Lung (tissue), 12 donors: ENCODE results near the gene RBFOX2. TPM values are rescaled to one million over a fixed set of nuclear protein-coding genes. Genes with fewer than 3 reads are reported as not detected.

Experiments
- ATAC-seq: fragments of 200-7000 bp; cut with Tn5 transposase; one replicate; pipeline ENCODE4 v1.9.1; 2020; ENCODE audit warnings: moderate number of reproducible peaks; ENCODE audit not compliant: insufficient read depth, low FRiP score
- DNase-seq, 3 donors: peaks; one replicate each; pipeline ENCODE4 v3.0.0-alpha.2; 2013 to 2017
- H3K27ac ChIP-seq, 2 donors: one replicate each; pipeline ENCODE4 v1.5.1; 2013; ENCODE audit warnings: mild to moderate bottlenecking in 2 of 2, moderate library complexity in 2 of 2, control low read depth in 1 of 2, inconsistent platforms in 1 of 2, low read depth in 1 of 2, low read length in 1 of 2
- H3K27me3 ChIP-seq, 3 donors: one replicate each; pipeline ENCODE4 v1.5.1; 2013; ENCODE audit warnings: low read length in 2 of 3; ENCODE audit not compliant: control insufficient read depth in 3 of 3, insufficient read depth in 3 of 3
- H3K36me3 ChIP-seq, 4 donors: one replicate each; pipeline ENCODE4 v1.5.1; 2013; ENCODE audit warnings: low read length in 4 of 4, mild to moderate bottlenecking in 1 of 4, moderate library complexity in 1 of 4; ENCODE audit not compliant: control insufficient read depth in 4 of 4, insufficient read depth in 4 of 4
- H3K4me1 ChIP-seq, 5 donors: one replicate each; pipeline ENCODE4 v1.5.1; 2013; ENCODE audit warnings: low read length in 5 of 5, mild to moderate bottlenecking in 2 of 5, moderate library complexity in 1 of 5; ENCODE audit not compliant: control insufficient read depth in 5 of 5, insufficient read depth in 5 of 5
- H3K4me3 ChIP-seq: one replicate; pipeline ENCODE4 v1.5.1; 2013; ENCODE audit warnings: mild to moderate bottlenecking, control low read depth, moderate library complexity
- H3K9ac ChIP-seq, 2 donors: one replicate each; pipeline ENCODE4 v1.5.1; 2013; ENCODE audit warnings: low read length in 2 of 2, control low read depth in 1 of 2; ENCODE audit not compliant: insufficient read depth in 1 of 2
- H3K9me3 ChIP-seq, 4 donors: one replicate each; pipeline ENCODE4 v1.5.1; 2013; ENCODE audit warnings: low read length in 3 of 4, mild to moderate bottlenecking in 1 of 4, moderate library complexity in 1 of 4; ENCODE audit not compliant: control insufficient read depth in 4 of 4, insufficient read depth in 3 of 4
- WGBS, 2 donors: extraction: QIAGEN DNeasy Blood & Tissue Kit; methylation state at CpG; one replicate each; pipeline ENCODE4 v1.1.7; 2013; 5-methylcytosine and 5-hydroxymethylcytosine counted together
- polyA plus RNA-seq, 2 donors: library from polyadenylated mRNA; stranded (reverse); fragments of 200-250 nt; gene quantifications; one replicate each; pipeline ENCODE4 v1.2.1, GENCODE V29; 2013
- total RNA-seq, 2 donors: library from RNA; depleted of rRNA in 1 of 2; stranded (reverse); fragments of >200 nt in 1 of 2; gene quantifications; one replicate each; pipeline ENCODE4 v1.2.1, GENCODE V29; 2014 to 2021
- TF ChIP-seq, protein P1 (sequence below): IDR thresholded peaks from 2 replicates; pipeline ENCODE4 v1.5.1; 2012; ENCODE audit warnings: mild to moderate bottlenecking; ENCODE audit errors: control extremely low read depth, extremely low read depth
- donor health status: control.
- donor health status: control.
- donor health status: Bipolar disorder and iron deficiency.
- donor health status: healthy.
- donor health status: DM: yes; HTN: yes; CAD: no.

Gene RBFOX2
- total and polyA plus RNA-seq, 4 donors: 16.5 to 195 (median 43.3) TPM

DNA sequence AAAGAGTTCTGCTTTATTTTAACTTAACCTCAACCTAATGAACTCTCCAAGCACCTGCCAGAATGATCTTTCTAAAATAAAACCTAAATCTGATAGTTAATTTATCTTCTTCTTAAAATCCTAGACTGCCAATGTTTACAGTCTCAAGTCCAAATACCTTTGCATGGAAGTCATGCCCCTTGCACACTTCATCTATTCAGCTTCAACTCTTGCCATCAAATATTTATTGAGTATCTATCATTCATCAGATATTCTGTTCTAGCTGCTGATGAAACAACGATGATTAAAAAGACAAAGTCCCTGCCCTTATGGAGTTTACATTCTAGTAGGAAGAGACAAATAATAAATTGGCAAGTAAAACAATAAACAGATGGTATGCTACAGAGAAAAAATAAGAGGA lies 209.2 kb downstream of the RBFOX2 start:
- TF ChIP-seq, protein P1, sequence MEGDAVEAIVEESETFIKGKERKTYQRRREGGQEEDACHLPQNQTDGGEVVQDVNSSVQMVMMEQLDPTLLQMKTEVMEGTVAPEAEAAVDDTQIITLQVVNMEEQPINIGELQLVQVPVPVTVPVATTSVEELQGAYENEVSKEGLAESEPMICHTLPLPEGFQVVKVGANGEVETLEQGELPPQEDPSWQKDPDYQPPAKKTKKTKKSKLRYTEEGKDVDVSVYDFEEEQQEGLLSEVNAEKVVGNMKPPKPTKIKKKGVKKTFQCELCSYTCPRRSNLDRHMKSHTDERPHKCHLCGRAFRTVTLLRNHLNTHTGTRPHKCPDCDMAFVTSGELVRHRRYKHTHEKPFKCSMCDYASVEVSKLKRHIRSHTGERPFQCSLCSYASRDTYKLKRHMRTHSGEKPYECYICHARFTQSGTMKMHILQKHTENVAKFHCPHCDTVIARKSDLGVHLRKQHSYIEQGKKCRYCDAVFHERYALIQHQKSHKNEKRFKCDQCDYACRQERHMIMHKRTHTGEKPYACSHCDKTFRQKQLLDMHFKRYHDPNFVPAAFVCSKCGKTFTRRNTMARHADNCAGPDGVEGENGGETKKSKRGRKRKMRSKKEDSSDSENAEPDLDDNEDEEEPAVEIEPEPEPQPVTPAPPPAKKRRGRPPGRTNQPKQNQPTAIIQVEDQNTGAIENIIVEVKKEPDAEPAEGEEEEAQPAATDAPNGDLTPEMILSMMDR: no peak
- H3K9ac ChIP-seq: no peak overlapping the region
- no peak for DNase-seq
- no peak overlapping the region for H3K4me3 ChIP-seq
- H3K27ac ChIP-seq: no peak overlapping the region
- peaks cover 0 to 12% (median 0%) of the 10 kb centered on the region in 5 donors for H3K4me1 ChIP-seq
- ATAC-seq: no peak
- peaks cover 0 to 7% (median 3%) of the 10 kb centered on the region in 4 donors for H3K36me3 ChIP-seq
- H3K27me3 ChIP-seq: no peaks in the 10 kb centered on the region
- H3K9me3 ChIP-seq: no peaks in the 10 kb centered on the region
- 77% methylated on average over 1 of the region's 1 CpG for WGBS, 2 donors

DNA sequence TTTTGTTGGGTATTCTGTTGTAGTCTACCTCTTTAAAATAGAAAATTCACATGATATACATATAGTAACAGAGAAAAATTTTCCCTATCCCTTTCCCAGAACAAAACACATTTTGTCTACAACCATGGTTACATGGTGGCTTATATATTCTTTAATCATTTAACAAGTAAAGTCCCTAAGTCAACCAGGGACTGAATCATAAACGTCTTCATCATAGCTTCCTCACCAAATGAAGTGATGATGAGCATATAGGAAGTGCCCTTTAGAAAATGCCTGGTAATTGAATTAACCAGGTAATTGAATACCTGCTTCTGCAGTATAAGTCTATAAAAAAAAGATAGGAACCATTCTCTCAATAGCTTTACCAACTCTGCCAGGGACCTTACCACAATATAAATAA lies 209.7 kb downstream of the RBFOX2 start:
- DNase-seq: no peak
- no peak for ATAC-seq
- Histone ChIP-seq H3K27ac (no peak overlapping the region), H3K36me3 (peaks cover 0 to 3% (median under 1%) of the 10 kb centered on the region in 4 donors), H3K9me3 (no peaks in the 10 kb centered on the region), H3K4me3 (no peak overlapping the region), H3K4me1 (peaks cover 0 to 9% (median 0%) of the 10 kb centered on the region in 5 donors), H3K27me3 (no peaks in the 10 kb centered on the region), H3K9ac (no peak overlapping the region)
- TF ChIP-seq, protein P1: no peak
- 70 to 76% methylated on average over 1 of the region's 1 CpG for WGBS, 2 donors

DNA sequence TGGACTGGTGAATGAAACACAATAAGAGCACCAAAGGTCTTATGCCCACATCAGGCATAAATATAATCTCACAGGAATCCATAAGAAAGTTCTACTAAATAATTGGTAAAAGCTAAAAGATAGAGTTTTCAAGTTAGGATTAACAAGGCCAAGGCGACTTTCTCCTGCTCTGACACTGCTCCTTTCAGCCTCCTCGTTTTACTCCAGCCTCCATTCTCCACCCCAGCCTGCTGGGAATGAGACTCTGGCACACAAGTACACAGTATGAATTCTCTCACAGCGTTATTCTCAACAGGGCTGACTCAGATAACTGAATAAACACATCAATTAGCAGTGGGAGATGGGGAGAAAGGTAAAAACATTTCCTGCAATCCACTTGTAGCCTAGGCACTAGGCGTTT lies 216.0 kb downstream of the RBFOX2 start:
- Histone ChIP-seq H3K27me3 (no peaks in the 10 kb centered on the region), H3K9ac (no peak overlapping the region), H3K27ac (no peak overlapping the region), H3K36me3 (peaks cover 2 to 17% (median 7%) of the 10 kb centered on the region in 4 donors), H3K9me3 (no peaks in the 10 kb centered on the region), H3K4me3 (no peak overlapping the region), H3K4me1 (peaks cover 0 to 7% (median 0%) of the 10 kb centered on the region in 5 donors)
- 71 to 81% methylated on average over 4 of the region's 4 CpGs for WGBS, 2 donors
- TF ChIP-seq, protein P1: no peak
- no peak for DNase-seq
- ATAC-seq: no peak

DNA sequence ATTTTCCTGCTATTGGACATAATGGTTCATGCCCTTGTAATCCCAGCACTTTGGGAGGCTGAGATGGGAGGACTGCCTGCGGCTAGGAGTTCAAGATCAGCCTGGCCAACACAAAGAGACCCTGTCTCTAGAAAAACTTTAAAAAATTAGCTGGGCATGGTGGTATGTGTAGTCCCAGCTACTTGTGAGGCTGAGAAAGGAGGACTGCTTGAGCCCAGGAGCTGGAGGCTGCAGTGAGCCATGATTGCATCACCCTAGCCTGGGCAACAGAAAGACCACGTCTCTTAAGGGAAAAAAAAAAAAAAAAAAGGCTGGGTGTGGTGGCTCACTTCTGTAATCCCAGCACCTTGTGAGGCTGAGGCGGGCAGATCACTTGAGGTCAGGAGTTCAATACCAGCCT lies 217.0 kb downstream of the RBFOX2 start:
- no peak for DNase-seq
- Histone ChIP-seq H3K36me3 (peaks cover 2 to 17% (median 7%) of the 10 kb centered on the region in 4 donors), H3K4me1 (peaks cover 0 to 7% (median 0%) of the 10 kb centered on the region in 5 donors), H3K27ac (no peak overlapping the region), H3K9ac (no peak overlapping the region), H3K27me3 (no peaks in the 10 kb centered on the region), H3K4me3 (no peak overlapping the region), H3K9me3 (no peaks in the 10 kb centered on the region)
- TF ChIP-seq, protein P1: no peak
- ATAC-seq: no peak
- 76 to 86% methylated on average over 3 of the region's 3 CpGs for WGBS, 2 donors
